NCI-H748 (cell line): ENCODE data around the gene ZBTB46.

ENCODE experiments used
- DNase-seq: peaks from one replicate; lab custom pipeline; 2025; ENCODE audit not compliant: unreplicated experiment; lab: John Stamatoyannopoulos, UW

Gene ZBTB46

DNA sequence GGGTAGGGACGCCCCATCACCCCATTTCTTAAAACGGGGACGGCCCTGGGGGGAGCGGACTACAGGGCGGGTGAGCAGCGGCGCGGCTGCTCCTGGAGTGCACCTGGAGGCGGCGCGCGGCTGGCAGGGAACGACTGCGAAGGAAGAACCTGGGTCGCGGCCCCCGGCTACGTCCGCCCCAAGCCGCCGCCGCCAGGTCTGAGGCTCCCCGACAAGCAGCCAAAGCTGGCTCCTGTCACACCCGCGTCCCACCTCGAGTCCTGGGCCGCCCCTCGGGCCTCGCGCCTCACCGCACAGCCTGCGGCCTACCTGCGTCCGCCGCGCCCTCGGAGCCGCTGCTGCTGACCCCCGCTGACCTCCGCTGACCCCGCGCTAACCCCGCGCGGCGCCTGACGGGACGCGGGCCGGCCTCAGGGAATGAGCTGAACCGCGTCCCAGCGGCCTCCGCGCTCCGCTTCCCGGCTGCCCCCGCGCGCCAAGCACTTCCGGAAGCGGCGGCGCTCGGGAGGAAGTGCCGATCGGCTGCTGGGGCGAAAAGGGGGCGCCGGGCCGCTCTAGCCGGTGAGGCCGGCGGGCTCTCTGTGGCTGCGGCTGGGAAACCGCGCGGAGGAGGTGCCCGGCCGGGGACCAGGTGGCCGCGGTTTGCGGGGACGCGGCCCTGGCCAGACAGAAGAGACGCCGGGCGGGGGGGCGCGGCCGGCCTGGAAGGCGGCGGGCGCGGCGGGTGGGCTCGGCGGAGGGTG, 123.3 kb downstream of the ZBTB46 start, which contains the start of the genes ARFRP1 and ZGPAT:
Gene ARFRP1, minus strand, starts transcription at position 419 of the 743 bp plus-strand sequence. CDS start 885 bp downstream, outside the sequence.
Gene ZGPAT, plus strand, starts transcription at position 482 of the 743 bp plus-strand sequence. CDS start 542 bp downstream, outside the sequence.
- DNase-seq, result peak; percentile 84

DNA sequence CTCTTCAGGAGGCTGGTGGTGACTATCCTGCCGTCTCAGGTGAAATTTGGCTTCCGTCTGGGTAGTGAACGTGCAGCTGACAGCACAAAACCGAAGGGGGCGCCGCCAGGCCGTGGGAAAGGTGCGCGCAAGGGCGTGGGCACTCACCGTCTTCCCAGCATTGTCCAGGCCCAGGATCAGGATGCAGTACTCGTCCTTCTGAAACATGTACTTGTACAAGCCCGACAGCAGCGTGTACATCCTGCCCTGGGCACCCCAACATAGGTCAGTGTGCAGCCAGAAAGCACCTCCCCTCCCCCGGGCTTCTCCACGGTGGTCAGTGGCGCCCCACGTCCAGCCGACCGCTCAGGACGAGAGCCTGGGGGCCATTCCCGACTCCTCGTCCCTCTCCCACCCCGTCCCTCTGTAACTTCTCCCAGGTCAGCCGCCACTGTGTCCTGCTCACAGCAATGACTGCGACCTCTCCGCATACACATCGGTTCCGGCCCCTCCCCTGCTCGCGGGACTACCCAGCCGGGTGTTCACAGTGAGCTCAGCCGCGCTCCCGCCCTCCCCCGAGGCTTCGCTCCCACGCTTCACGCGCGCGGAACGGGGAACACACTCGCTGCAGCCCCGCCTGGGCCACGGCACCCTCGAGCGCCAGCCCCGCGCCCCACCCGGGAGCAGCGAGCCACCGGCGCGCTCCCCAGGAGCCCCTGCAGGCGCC, 124.1 kb downstream of the ZBTB46 start:
- peak; percentile 40 for DNase-seq

DNA sequence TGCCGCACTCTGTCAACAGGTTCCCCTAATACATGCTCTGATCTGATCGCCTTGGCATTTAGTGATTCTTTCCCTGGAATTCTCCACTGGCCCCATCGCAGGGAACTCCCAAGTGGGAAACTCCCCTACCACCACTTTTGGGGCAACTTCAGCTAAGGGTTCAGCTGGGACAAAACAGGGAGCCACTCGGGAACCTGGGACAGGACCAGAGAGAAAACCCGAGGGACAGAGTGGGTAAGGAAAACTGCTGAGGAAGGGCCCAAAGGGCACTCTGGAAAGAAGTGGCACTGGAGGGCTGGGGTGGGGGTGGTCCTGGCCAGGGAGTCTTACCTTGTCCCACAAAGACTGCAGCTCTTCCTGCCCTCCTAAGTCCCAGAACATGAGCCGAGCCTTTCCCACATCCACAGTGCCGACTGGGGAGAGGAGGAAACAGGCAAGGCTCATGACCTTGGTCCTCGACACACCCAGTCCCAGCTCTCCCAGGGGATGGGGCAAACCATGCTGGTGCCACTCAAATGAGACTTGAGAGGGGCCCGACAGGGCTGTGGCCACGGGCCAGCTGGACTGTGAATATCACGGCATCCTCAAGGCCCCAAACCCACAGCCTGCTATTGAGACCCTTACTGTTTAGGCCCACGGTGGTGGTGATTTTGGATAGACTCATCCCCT, 124.9 kb downstream of the ZBTB46 start:
- DNase-seq, result no peak

DNA sequence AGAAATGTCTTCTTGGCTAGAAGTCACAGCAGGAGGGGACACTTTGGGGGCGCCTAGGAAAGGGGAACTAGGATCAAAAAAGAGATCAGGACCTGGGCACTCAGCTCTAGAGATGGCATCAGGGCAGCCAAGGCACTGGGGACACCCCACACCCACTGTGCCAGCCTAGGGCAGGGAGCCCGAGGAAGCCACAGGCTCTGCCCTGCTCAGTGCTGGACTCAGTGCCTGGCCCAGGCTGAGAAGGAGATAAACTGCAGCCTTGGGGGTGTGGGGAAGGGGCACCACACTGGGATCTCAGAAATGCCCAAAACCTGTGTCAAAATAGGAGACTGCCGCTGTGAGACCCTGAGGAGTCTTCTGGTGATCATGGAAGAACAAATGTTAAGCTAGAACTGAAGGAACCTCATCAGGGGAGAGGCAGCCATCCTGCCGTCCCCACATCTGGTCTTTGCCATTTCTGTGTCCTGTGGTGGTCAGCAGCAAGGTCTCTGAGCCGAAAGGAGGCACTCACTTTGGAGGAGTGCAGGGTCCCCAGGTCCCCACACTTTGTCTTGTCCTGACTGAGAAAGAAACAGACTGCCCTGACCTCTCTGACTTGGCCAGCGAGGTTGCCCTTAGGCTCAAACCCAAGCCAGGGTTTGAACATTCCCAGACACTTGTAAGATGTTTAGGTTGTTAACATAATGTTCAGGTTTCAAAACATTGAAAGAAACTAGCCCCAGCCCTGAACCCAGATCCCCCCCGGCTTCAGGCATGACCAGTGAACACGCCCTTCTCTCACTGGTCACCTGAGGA, 125.6 kb downstream of the ZBTB46 start:
- DNase-seq, result no peak

DNA sequence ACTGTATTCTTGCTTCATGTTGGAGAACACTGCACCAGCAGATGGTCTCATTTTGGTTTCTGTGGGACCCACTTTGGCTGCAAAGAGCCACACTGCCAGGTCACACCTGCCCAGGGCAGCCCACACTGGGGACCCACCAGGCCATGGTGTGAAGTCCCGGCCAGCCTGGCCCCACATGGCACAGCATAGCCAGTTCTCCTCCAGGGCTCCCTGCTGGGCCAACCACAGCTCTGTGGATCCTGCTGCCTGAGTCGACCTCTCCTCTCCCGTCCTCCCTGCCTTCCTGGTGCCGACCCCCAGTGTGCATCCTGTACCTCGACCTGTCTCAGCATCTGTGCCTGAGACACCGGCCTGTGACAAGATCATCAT, 126.3 kb downstream of the ZBTB46 start:
- DNase-seq, result no peak

DNA sequence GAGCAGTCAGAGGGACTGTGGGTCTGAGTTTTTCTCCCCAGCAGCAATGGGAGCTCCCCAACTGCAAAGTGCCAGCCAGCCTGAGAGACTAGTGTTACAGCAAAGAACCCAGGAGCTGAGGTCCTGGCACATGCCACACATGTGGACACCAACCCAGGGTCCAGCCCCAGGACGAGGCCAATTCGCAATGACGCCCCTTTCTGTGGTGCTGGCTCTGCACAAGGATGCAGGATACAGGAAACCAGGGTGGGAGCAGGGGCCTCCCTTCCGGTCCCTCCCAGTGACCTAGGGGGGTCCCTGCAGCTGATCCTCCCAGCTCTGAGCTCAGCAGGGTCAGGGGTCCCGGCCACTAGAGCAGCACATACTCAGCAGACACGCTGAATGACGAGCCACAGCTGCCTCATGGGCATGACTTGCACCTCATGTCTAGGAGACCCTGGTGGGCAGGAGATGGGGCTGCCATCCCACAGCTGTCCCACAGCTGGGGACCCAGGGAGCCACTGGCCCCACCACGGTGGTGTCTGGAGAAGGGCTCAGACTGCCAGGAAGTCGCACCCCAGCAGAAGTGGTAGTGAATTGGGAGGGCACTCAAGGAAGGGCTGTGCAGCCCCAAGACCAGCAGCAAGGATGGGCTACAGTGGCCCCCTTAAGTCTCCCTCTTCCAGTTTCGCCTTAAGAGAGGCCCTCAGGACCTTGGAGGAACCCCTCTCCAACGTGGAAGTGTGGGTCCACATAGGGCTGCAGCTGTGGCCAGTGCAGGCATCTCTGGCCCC, 126.9 kb downstream of the ZBTB46 start:
- no peak for DNase-seq

DNA sequence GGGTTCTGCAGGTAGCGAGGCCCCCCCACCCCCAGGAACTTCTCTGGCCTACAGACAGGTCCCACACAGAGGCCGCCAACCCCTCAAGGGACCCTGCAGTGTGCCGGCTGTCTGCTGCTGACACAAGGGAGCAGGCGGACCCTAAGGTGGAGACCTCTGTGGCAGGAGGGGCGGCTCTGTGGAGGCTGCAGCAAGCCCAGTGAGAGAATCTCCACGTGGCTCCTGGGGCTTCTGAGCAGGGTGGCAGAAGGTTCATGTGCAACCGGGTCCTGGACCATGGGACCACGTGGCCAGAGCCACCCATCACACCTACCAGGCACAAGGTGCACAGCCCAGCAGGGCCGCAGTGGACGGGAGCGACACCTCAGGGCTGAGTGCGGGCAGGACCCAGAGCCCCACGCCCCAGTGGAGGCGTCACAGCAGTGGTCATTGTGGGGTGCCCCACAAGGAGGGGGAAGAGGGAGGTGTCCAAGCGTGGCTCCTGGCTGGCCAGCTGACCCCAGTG, 127.5 kb downstream of the ZBTB46 start:
- DNase-seq, result no peak

DNA sequence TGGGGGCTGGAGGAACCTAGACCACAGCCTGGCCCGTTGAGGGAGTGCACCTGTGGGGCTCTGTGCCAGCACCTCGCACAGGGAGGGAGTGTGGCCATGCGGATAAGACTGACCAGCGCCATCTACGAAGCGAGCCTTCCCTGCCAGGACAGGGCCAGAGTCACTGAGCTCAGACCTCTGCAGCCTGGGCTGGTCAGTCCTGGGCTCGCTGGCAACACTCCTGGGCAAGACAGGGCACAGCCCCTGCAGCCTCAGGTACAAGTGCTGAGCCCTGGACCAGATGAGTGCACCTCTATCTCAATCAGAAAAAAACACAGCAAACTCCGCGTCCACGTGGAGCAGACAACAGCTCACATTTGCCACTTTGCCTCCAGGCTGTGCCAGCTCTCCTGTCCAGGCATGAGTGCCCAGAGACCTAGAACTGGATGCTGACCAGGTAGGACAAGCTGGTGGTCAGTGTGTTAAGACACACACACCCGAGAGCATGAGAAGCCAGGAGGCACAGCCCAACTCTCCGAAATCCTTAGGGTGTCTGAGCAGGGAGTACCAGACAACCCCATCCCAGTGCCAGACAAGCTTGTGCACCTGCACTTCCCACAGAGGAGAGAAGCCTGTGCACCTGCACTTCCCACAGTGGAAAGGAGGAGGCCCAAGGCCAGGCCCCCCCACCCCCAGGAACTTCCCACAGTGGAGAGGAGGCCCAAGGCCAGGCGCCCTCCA, 128.2 kb downstream of the ZBTB46 start:
- no peak for DNase-seq

DNA sequence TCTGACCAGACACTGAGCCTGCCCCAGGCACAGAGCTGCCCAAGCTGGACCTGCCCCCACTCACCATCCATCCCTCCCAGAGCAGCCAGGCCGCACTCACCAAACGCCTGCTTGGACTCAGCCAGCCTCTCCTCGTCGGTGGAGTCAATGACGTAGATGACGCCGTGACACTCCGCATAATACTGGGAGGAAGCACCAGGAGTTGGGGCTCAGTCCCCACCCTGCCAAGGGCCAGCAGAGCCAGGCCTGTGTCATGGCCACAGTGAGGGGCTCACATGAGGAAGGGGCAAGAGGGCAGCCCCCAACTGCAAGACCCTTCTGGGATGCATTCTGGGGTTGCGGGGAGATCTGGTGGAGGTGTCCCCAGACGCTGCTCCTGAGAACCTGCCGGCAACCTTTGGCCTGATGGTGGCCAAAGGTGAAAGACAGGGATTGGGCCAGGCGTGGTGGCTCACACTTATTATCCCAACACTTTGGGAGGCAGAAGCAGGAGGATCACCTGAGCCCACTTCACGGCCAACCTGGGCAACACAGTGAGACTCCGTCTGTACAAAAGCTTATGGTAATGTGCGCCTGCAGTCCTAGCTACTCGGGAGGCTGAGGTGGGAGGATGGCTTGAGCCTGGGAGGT, 128.9 kb downstream of the ZBTB46 start:
- DNase-seq, result no peak

DNA sequence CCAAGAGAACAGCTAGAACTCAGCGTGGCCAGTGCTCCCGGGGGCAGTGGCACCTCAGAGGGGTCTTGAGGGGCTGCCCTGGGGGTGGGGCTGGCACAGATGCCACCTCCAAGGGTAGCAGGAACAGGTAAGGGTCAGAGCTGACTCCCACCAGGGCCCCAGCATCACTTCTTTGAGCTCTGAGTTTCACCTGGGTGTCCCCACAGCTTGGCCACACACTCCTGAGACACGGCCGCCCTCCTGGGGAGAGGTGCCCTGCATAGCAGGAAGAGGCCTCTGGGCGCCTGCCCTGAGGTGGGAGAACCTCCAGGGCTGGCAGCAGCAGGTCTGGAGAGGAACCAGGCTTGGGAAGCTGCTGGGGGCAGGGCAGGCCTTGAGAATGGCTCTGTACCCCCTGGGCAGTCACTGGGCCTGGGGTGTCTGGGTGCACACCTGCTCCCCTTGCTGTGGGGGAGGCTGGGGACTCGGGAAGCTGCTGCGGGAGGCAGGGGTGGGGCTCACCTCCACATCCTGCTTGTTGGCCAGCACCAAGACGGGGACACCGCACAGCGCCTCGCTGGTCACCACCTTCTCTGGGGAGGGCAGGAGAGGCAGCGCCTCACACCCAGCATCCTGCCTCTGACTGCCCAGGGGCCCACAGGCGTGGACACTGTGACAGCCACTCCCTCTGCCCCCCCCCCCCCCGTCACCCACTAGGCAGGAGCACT, 129.6 kb downstream of the ZBTB46 start:
- DNase-seq, result no peak

DNA sequence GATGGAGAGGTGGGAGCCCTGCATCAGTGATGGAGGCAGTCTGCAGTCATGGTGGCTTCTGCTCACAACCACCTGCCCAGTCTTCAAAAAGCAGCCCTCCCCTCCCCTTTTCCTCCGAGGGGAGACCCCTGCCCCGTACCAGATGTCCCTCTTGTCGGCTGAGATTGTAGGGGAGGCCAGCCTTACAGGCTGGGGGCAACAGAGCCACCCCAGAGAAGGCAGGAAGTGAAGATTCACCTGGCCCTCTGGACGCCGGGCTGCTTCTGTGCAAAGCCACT, 130.1 kb downstream of the ZBTB46 start:
- DNase-seq, result no peak

DNA sequence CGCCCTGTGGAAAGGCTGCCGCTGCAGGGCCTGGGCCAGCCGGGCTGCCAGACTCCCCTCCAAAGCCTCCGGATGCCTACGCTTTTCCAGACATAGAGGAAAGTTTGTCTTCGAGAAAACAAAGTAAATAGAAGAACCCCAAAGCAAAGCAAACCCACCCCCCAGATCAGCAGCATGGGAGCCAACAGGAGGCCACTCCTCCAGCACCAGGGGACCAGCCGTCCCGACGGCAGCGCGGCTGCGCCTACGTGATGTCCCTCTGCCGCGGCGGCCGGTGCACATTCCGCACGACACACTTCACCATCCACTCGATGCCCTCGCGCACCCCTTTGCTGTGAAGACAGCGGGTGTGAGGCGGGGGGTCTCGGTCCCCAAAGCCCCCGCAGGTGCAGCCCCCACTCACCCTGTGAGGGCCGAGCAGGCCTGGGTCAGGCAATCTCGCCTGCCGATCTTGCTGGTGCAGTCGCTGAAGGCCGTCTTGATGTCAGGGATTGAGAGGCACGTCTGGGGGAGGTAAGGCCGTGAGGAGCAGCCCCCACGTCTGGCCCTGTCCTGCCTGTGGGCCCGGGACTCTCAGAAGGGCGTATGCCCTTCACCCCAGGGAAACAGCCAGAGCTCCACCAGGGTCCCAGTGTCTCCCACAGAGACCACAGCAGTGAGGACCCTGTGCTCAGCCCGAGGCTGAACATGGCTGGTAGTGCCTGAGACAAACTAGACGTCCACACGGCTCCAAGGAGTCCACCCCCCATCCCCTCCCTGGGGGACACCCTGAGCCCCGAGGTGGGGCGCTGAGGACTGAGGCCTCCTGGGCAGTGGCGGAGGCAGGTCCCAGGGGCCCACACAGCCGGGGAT, 130.6 kb downstream of the ZBTB46 start:
- no peak for DNase-seq

DNA sequence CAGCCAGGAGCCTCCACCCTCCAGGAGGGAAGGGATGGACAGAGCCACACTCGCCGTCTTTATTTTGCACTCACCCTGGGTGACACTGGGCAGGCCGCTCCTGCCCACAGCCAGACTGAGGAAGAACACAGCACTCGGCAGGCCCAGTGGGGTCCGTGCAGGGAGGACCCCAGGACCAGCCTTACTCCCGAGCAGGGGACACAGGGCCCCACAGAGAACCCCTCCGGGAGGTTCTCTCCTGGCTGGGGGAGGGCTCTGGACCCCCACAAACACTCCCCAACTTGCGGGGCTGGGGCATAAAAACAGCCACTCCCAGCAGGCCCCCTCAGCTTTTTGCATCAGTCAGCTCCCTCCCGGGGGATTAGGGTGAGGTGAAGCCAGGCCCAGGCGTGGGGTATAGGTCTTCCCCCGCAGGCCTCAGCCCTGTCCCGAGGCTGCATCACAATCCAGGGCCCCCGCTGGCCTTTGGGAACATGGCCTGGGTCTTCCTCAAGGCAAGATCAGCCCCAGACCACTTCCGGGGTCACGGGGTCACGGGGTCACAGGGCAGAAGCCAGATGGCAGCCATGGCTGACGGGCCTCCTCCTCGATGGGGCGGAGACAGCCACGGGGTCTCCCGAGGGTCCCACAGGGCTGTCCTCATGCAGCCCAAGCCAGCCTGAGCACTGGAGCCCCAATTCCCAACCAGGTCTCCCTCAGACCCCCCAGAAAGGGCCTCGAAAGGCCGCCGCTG, 131.4 kb downstream of the ZBTB46 start:
- DNase-seq, result no peak

DNA sequence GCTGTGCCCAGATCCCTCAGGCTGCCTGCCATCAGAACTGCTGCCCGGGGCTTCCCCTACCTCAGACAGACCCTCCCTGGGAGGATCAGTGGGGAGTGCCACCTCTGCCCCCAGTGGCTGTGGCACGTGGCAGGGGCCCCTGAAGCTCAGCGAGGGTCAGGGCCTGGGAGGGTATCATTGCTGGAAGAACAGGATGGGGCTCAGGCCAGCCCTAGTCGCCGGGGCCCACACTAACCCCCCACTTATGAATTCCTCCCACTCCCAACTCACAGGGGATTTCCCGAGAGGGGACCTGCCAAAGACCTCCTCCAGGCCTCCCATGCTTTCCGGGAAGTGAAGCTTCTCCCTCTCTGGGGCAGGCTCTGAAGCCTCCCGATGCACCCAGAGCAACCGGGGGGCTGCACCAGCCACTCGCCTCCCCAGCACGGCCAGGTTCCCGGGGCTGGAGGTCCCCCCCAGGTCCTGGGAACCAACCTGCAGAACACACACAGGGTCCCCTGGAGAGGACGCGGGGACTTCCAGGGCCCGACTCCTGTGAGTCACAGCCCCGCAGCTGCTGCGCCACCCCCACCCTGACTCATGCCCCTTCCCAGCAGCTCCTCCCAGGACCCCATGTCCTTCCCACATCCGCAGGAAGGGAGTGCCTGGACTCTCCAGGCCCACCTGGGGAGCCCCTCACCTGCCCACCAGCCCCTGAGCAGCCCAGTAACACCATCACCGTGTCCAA, 132.2 kb downstream of the ZBTB46 start:
- DNase-seq, result no peak

DNA sequence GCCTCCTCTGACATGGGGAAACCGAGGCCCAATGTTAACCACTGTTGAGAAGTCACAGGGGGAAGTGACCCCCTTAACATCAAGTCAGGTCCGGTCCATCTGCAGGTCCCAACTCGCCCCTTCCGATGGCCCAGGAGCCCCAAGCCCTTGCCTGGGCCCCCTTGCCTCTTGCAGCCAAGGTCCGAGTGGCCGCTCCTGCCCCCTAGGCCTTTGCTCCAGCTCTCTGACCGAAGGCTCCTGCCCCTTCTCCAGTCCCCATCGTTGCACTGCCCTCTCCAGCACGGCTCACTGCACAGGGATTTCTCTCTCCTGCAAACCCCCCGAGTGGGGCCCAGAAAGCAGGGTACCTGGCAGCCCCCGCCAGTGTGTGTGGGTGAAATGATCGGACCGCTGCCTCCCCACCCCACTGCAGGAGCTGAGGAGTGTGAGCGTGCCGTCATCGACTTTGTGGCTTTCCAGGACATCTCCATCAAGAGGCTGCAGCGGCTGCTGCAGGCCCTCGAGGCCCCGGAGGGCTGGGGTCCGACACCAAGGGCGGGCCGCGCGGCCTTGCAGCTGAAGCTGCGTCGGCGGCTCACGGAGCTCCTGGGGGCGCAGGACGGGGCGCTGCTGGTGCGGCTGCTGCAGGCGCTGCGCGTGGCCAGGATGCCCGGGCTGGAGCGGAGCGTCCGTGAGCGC, 133.1 kb downstream of the ZBTB46 start:
- no peak for DNase-seq

DNA sequence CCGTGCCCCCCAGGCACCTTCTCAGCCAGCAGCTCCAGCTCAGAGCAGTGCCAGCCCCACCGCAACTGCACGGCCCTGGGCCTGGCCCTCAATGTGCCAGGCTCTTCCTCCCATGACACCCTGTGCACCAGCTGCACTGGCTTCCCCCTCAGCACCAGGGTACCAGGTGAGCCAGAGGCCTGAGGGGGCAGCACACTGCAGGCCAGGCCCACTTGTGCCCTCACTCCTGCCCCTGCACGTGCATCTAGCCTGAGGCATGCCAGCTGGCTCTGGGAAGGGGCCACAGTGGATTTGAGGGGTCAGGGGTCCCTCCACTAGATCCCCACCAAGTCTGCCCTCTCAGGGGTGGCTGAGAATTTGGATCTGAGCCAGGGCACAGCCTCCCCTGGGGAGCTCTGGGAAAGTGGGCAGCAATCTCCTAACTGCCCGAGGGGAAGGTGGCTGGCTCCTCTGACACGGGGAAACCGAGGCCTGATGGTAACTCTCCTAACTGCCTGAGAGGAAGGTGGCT, 133.7 kb downstream of the ZBTB46 start:
- DNase-seq, result no peak
